ENCODE data around the gene MDFIC. TPM values are rescaled to one million over a fixed set of nuclear protein-coding genes. Genes with fewer than 3 reads are reported as not detected.

Gene MDFIC
- total RNA-seq, 1 donor from 2014 or later: 5.4 TPM

DNA sequence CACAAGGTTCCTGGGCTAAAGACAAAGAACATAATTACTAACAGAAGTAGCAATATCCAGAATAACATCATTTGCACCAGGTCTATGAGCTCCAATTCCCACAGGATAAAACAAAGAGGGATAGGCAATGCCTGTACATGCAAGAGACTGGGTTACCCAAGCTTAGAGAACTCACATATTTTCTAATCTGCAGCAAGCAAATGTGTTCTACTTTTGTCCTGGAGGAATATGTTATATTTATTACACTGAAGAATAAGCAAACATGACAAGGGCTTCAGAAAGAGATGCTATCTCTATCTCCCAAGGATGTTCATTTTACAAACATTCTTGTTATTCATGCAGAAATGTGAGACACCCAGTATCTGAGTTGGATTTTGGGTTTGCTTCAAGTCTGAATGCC, 118.6 kb downstream of the MDFIC start:
- H3K27ac Mint-ChIP-seq: no peak overlapping the region
- DNase-seq (ENCODE audit: low spot score, unreplicated experiment): no peak
- no peaks in the 10 kb centered on the region for H3K9me3 Mint-ChIP-seq (ENCODE audit: low read depth)
- no peaks in the 10 kb centered on the region for H3K4me1 Mint-ChIP-seq (ENCODE audit: low read depth)
- H3K27me3 Mint-ChIP-seq: no peaks in the 10 kb centered on the region
- no peaks in the 10 kb centered on the region for H3K36me3 Mint-ChIP-seq (ENCODE audit: insufficient read depth)
- H3K4me3 Mint-ChIP-seq (ENCODE audit: low read depth): no peak overlapping the region
- TF ChIP-seq, protein P1, sequence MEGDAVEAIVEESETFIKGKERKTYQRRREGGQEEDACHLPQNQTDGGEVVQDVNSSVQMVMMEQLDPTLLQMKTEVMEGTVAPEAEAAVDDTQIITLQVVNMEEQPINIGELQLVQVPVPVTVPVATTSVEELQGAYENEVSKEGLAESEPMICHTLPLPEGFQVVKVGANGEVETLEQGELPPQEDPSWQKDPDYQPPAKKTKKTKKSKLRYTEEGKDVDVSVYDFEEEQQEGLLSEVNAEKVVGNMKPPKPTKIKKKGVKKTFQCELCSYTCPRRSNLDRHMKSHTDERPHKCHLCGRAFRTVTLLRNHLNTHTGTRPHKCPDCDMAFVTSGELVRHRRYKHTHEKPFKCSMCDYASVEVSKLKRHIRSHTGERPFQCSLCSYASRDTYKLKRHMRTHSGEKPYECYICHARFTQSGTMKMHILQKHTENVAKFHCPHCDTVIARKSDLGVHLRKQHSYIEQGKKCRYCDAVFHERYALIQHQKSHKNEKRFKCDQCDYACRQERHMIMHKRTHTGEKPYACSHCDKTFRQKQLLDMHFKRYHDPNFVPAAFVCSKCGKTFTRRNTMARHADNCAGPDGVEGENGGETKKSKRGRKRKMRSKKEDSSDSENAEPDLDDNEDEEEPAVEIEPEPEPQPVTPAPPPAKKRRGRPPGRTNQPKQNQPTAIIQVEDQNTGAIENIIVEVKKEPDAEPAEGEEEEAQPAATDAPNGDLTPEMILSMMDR (IDR thresholded peaks at IDR 0.05; ENCODE audit: unreplicated experiment): no peak

DNA sequence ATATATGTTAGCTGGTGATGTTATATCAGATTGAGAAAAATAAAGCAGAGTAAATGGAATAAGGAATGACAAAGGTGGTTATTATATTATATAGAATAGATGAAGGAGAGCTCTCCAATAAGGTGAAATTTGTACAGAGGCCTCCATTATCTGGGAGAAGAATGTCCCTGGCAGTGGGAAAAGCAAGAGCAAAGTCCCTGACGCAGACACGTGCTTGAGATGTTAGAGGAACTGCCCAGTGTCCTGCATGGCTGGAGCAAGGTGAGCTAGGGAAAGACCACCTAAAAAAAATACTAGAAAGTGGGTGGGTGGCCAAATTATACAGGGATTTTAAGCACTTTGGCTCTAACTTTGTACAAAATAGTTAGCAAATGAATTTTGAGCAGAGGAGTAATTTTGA, 120.7 kb downstream of the MDFIC start:
- Mint-ChIP-seq H3K27ac (no peak overlapping the region), H3K36me3 (ENCODE audit: insufficient read depth) (no peaks in the 10 kb centered on the region), H3K4me3 (ENCODE audit: low read depth) (no peak overlapping the region), H3K4me1 (ENCODE audit: low read depth) (peaks cover 3% of the 10 kb centered on the region), H3K27me3 (no peaks in the 10 kb centered on the region), H3K9me3 (ENCODE audit: low read depth) (no peaks in the 10 kb centered on the region)
- TF ChIP-seq, protein P1 (IDR thresholded peaks at IDR 0.05; ENCODE audit: unreplicated experiment): no peak
- DNase-seq (ENCODE audit: low spot score, unreplicated experiment): no peak

DNA sequence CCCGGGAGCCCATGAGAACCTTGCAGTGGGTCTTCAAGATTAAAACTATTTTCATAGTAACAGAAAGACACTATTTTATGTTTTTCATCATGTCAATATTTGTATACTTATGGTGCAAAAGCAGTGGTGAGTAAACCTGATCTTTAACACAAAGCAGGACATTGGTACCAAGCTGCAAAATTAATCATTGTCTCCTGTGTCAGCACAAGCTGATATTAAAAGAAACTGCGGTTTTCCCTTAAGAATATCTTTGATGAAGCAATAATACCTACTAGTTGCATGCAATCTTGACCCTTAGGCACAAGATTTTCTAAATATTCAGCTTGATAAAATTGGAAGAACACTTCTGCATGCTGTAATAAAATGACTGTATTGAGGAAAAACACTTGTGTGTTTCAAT, 121.7 kb downstream of the MDFIC start:
- no peaks in the 10 kb centered on the region for H3K27me3 Mint-ChIP-seq

DNA sequence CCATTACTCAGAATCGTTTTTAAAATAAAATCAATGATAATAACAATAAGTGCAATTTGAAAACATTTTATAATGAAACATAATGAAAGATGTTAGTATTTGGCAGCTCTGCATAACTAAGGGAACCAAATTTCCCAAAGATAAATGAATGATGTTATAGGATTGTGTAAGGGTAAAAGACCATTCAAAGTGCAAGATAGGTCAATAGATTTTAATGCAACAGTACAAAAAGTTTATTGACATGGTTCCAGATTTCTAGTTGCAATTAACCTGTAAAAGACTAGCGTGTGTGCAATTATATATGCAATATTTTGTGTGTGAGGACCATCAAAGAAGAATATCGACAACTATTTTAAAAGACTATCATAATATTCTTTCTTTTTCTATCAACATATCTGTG, 122.3 kb downstream of the MDFIC start:
- TF ChIP-seq, protein P1 (IDR thresholded peaks at IDR 0.05; ENCODE audit: unreplicated experiment): no peak
- H3K36me3 Mint-ChIP-seq (ENCODE audit: insufficient read depth): no peaks in the 10 kb centered on the region
- H3K4me3 Mint-ChIP-seq (ENCODE audit: low read depth): no peak overlapping the region
- peaks cover 3% of the 10 kb centered on the region for H3K4me1 Mint-ChIP-seq (ENCODE audit: low read depth)
- H3K9me3 Mint-ChIP-seq (ENCODE audit: low read depth): no peaks in the 10 kb centered on the region
- H3K27ac Mint-ChIP-seq: no peak overlapping the region
- no peak for DNase-seq (ENCODE audit: low spot score, unreplicated experiment)
- H3K27me3 Mint-ChIP-seq: no peaks in the 10 kb centered on the region

More for the DNA sequence above, 121.7 kb downstream of the MDFIC start:
- TF ChIP-seq, protein P1 (IDR thresholded peaks at IDR 0.05; ENCODE audit: unreplicated experiment): no peak
- Mint-ChIP-seq H3K4me3 (ENCODE audit: low read depth) (no peak overlapping the region), H3K9me3 (ENCODE audit: low read depth) (no peaks in the 10 kb centered on the region), H3K27ac (no peak overlapping the region), H3K4me1 (ENCODE audit: low read depth) (peaks cover 3% of the 10 kb centered on the region), H3K36me3 (ENCODE audit: insufficient read depth) (no peaks in the 10 kb centered on the region)
- no peak for DNase-seq (ENCODE audit: low spot score, unreplicated experiment)

DNA sequence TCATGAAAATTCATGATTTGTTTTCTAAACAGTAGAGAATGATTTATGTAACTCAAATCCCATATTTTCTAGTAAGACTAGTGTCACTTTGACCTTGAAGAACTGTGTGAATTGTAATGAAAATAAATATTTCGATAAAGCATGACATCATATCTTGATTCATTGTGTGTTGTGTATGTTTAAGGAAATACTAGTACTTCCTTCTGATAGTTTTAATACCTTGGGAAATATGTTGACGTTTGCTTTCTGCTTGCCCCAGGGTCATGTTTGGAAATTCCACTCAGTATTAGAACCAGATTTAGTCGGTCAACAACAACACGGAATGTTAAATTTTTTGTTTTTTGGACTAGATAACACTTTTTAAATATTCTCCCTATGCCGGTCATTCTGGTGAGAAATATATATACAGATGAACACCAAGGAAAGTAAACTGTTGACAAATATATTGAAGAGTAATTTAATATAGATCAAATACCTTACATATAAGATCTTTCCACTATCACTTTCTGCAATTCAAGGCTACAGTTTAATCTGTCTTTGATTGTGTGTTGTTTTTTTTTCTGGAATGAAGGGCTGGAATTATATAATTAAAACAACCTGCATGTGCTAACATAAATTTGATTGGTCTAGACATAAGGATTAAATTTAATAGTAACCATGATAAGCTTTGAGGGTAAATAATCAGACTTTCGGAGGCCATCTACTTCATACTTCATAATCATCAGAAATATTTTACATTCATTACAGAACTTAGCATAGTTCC, 126.2 kb downstream of the MDFIC start:
- peaks cover 3% of the 10 kb centered on the region for H3K9me3 Mint-ChIP-seq (ENCODE audit: low read depth)
- no peak overlapping the region for H3K27ac Mint-ChIP-seq
- no peaks in the 10 kb centered on the region for H3K27me3 Mint-ChIP-seq
- no peak for DNase-seq (ENCODE audit: low spot score, unreplicated experiment)
- H3K36me3 Mint-ChIP-seq (ENCODE audit: insufficient read depth): no peaks in the 10 kb centered on the region
- peaks cover 3% of the 10 kb centered on the region for H3K4me1 Mint-ChIP-seq (ENCODE audit: low read depth)
- no peak overlapping the region for H3K4me3 Mint-ChIP-seq (ENCODE audit: low read depth)
- TF ChIP-seq, protein P1 (IDR thresholded peaks at IDR 0.05; ENCODE audit: unreplicated experiment): no peak
